Ishikawa (cell line): ENCODE data around the gene LIMS2.

ENCODE experiments used
- CEBPB ChIP-seq: IDR thresholded peaks from 2 replicates; pipeline ENCODE4 v1.6.1; 2012
- EP300 ChIP-seq: IDR thresholded peaks from 2 replicates; pipeline ENCODE4 v1.6.1; 2012; ENCODE audit warnings: borderline replicate concordance
- NFIC ChIP-seq: IDR thresholded peaks from 2 replicates; pipeline ENCODE4 v1.6.1; 2012
- RAD21 ChIP-seq: IDR thresholded peaks from 2 replicates; pipeline ENCODE4 v1.6.1; 2012; ENCODE audit warnings: low read depth
- TF ChIP-seq, protein P1 (sequence below): IDR thresholded peaks from 2 replicates; pipeline ENCODE4 v1.6.1; 2012; ENCODE audit warnings: low read depth, mild to moderate bottlenecking

GRCh38 chr2:127624756-127625571 lies 50.4 kb downstream of the LIMS2 start:
- TF ChIP-seq, protein P1, sequence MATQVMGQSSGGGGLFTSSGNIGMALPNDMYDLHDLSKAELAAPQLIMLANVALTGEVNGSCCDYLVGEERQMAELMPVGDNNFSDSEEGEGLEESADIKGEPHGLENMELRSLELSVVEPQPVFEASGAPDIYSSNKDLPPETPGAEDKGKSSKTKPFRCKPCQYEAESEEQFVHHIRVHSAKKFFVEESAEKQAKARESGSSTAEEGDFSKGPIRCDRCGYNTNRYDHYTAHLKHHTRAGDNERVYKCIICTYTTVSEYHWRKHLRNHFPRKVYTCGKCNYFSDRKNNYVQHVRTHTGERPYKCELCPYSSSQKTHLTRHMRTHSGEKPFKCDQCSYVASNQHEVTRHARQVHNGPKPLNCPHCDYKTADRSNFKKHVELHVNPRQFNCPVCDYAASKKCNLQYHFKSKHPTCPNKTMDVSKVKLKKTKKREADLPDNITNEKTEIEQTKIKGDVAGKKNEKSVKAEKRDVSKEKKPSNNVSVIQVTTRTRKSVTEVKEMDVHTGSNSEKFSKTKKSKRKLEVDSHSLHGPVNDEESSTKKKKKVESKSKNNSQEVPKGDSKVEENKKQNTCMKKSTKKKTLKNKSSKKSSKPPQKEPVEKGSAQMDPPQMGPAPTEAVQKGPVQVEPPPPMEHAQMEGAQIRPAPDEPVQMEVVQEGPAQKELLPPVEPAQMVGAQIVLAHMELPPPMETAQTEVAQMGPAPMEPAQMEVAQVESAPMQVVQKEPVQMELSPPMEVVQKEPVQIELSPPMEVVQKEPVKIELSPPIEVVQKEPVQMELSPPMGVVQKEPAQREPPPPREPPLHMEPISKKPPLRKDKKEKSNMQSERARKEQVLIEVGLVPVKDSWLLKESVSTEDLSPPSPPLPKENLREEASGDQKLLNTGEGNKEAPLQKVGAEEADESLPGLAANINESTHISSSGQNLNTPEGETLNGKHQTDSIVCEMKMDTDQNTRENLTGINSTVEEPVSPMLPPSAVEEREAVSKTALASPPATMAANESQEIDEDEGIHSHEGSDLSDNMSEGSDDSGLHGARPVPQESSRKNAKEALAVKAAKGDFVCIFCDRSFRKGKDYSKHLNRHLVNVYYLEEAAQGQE: no peak
- no peak for TF ChIP-seq RAD21
- no peak for TF ChIP-seq CEBPB
- TF ChIP-seq NFIC: no peak
- no peak for TF ChIP-seq EP300
